Medulla oblongata (tissue), 1 donor: ENCODE data around the gene FBXO8.
"Not testable (repeated sequence)": the region's sequence is repeated elsewhere in the genome, so short reads cannot be mapped to it uniquely, and the experiment has no call there.

ENCODE experiments used
- DNase-seq: peaks from one replicate; pipeline ENCODE4 v3.0.0-alpha.2; 2015; ENCODE audit errors: extremely low spot score

Gene FBXO8

GRCh38 chr4:174283507-174284471 is at the start of gene FBXO8, which contains the start of gene CEP44:
TSS of gene FBXO8 (minus strand) at chr4:174283667. CDS start at chr4:174263092, 20,575 bp downstream.
TSS of gene CEP44 (plus strand) at chr4:174283911. CDS start at chr4:174299122, 15,211 bp downstream.
- peak; percentile 92 for DNase-seq

DNA sequence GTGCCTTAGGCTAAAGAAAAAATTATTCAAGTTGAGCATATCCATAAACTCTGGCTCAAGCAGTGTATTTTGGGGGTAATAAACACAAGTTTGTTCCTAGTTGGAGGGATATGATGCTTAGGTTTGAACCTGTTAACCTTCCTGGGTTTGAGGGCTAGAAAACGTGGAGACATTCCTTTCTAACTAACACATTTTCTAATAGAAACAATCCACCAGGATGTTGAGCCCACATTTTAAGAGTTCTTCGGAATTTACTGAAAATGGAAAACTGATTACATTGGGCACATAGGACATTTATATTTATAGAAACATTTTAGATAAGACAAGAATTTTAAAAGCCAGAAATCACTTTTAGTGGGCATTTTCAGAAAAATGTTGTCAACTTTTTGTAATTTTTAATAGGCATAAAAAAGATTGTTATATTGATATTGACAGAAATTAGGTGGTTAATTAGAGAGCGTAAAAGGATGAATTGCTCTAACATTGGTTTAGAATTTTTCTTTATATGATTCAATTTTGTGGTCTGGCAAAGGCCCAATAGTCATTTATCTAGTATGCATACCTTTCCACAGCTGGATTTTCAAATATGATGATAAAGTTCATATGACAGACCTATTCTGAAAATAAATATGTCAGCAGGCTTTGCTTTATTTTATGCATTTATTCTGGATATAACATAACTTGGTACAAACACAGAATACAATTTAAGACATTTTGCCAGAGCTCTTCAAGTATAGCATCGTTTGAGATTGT is 49.5 kb upstream of the FBXO8 start:
- DNase-seq = no peak

DNA sequence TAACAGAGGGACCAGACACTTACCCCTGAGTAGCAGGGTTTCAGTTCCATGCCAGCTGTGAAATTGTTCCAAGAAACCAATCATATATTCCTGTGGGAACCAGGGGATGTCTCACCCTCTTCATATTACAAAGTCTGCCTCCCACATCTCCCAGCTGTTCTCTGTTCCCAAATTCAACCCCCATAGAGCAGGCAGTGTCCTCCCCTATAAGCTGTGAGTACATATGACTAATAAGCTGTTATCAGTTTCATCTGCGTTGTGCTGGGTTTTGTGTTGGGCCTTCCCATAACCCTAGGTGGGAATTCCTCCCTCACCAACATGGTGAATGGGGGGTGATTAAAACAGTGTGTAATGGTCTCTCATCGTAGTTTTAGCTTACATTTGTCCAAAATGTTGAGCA is 41.3 kb upstream of the FBXO8 start:
- DNase-seq = no peak

- DNase-seq = no peak
These were observed 40.8 kb upstream of the FBXO8 start for GRCh38 chr4:174324236-174324635.

GRCh38 chr4:174320494-174321199 is 37.2 kb upstream of the FBXO8 start:
- DNase-seq = no peak

GRCh38 chr4:174318829-174319764 is 35.6 kb upstream of the FBXO8 start:
- DNase-seq = peak; percentile 21

DNA sequence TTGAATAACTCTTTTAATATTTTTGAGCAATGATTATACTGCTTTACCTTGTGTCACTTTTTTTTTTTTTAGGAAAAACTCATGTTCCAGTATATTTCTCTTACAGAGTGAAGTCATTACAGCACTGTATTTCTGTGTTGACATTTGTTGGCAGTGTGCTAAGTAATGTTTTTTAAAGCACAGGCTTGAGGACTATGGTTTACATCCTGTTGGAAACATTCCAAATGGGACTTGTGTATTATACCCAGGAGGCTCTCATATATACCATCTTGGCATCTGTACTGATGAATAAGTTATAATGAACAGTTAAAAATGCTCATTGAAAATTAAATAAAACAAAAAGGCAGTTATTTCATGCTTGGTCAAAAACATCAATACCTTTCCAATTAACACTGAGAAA is 34.1 kb upstream of the FBXO8 start:
- no peak for DNase-seq

DNA sequence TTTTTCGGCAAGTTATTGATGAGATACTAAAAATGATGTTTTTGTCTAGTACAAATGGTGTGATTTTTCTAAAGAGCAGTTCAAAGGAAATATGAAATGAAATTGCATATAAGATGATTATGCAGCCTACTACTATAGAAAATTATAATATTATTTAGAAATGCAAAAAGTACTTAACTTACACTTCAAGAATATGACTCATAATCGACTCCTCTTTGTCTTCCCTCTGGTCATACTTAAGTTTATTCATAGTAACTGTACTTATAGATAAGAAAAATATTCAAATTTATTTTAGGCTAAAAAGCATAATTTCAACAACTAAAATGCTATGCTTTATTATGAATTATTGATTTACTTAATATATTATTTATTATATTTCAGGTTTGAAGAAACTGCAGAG is 33.5 kb upstream of the FBXO8 start:
- DNase-seq = no peak

DNA sequence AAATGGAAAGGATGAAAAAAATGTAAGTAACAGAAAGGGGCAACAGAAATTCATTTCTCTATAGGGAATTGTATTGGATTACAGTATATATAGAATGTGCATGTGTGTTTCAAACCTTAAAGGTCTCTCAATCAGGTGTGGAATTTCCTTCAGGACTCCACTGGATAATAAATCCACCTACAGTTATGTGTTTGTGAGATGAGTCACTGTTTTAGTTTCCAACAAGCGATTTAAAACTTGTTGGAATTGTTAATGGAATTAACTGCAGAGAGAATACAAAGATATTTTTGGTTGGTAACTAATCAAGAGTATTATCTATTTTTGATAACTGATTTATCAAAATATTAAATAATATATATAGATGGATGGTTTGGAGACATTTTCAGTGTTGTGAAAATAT is 33.1 kb upstream of the FBXO8 start:
- DNase-seq = no peak

GRCh38 chr4:174314770-174315169 is 31.3 kb upstream of the FBXO8 start:
- no peak for DNase-seq

- no peak for DNase-seq
These were observed 30.8 kb upstream of the FBXO8 start for GRCh38 chr4:174314274-174314673.

- DNase-seq = no peak
These were observed 29.5 kb upstream of the FBXO8 start for GRCh38 chr4:174312993-174313392.

- no peak for DNase-seq
These were observed 24.2 kb upstream of the FBXO8 start for GRCh38 chr4:174307694-174308093.

GRCh38 chr4:174305961-174306360 is 22.5 kb upstream of the FBXO8 start:
- DNase-seq = no peak

DNA sequence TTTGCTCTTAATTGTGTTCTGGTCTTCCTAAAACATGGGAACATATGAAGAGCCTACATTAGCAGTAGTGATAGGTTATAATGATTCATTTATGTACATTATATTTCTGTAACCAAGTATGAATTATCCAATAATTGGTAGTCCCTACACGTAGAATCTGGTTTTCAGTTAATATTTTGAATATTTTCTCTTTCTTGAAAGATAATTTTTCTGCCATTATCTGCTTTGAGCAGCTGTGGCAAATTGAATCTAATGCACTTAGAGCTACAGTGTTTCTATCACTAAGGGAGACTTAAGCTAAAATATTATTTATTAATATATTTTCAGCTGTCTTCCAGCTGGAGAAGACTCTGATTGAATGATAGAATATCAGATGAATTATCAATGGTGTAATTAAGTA is 21.2 kb upstream of the FBXO8 start:
- no peak for DNase-seq

DNA sequence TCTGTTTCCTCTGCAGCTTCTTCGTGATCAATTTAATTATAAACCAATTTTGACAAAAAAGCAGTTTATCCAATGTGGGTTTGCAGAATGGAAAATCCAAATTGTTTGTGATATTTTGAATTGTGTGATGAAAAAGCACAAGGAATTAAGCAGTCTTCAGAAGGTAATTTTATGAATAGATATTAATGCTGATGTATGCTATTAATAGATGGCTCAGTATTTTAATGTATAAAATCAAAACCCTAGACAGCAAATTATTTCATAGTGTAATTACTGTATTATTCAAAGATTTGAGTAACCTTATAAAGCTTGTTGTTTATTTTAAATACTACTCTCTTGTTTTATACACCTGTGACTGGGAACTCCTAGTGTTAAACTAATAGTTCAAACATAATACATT is 20.2 kb upstream of the FBXO8 start:
- no peak for DNase-seq

GRCh38 chr4:174295142-174295541 is 11.7 kb upstream of the FBXO8 start:
- not testable (repeated sequence) for DNase-seq

- not testable (repeated sequence) for DNase-seq
These were observed 11.2 kb upstream of the FBXO8 start for GRCh38 chr4:174294641-174295040.

- no peak for DNase-seq
These were observed 9.0 kb upstream of the FBXO8 start for GRCh38 chr4:174292473-174292872.

GRCh38 chr4:174286870-174287269 is 3.4 kb upstream of the FBXO8 start:
- no peak for DNase-seq

GRCh38 chr4:174284487-174284886 is 1.0 kb upstream of the FBXO8 start:
- no peak for DNase-seq
